CD4-positive, alpha-beta T cell (primary cell): Measurements from ENCODE around the gene YWHAG. TPM values are rescaled to one million over a fixed set of nuclear protein-coding genes. Genes with fewer than 3 reads are reported as not detected.

ENCODE experiments used
- ATAC-seq: fragments of 200-7000 bp; cut with Tn5 transposase; one replicate; pipeline ENCODE4 v1.10.0; 2022; ENCODE audit warnings: mild to moderate bottlenecking; ENCODE audit not compliant: poor library complexity
- CTCF ChIA-PET: fragments of 350-600 bp; sonication (Branson Sonifier 250); formaldehyde crosslinking; loops from one replicate; lab custom pipeline; 2021; ENCODE audit warnings: antibody characterized with exemption, inconsistent platforms; lab: Charles Lee
- POLR2A ChIA-PET: fragments of 350-600 bp; sonication (Branson Sonifier 250); formaldehyde crosslinking; loops from one replicate; lab custom pipeline; 2021; ENCODE audit warnings: antibody characterized with exemption, inconsistent platforms; lab: Charles Lee
- DNase-seq, 14 experiments: peaks; one replicate each; pipeline ENCODE4 v3.0.0-alpha.2; 2013 to 2020; ENCODE audit warnings: mixed read lengths in 2 of 14
- H3K27ac ChIP-seq, 2 donors: one replicate each; pipeline versions ENCODE4 v1.5.1 to v1.7.0; 2013; ENCODE audit warnings: low read length in 2 of 2, low read depth in 1 of 2, mild to moderate bottlenecking in 1 of 2
- H3K27me3 ChIP-seq, 2 experiments: 1 replicate in 1 of 2; 2 replicates in 1 of 2; pipeline versions ENCODE4 v1.6.1 to v1.7.0; 2013; ENCODE audit warnings: low read length in 2 of 2, control low read depth in 1 of 2, mild to moderate bottlenecking in 1 of 2, moderate library complexity in 1 of 2; ENCODE audit not compliant: insufficient read depth in 2 of 2, control insufficient read depth in 1 of 2
- H3K36me3 ChIP-seq: one replicate; pipeline ENCODE4 v1.6.1; 2013; ENCODE audit warnings: low read length, control low read depth; ENCODE audit not compliant: insufficient read depth
- H3K4me1 ChIP-seq: one replicate; pipeline ENCODE4 v1.6.1; 2013; ENCODE audit warnings: low read length, control low read depth; ENCODE audit not compliant: insufficient read depth
- H3K4me3 ChIP-seq: one replicate; pipeline ENCODE4 v1.5.1; 2013; ENCODE audit warnings: mild to moderate bottlenecking, low read length, moderate library complexity
- H3K9me3 ChIP-seq, 2 experiments: 1 replicate in 1 of 2; 2 replicates in 1 of 2; pipeline versions ENCODE4 v1.6.1 to v1.7.0; 2013; ENCODE audit warnings: low read length in 2 of 2, mild to moderate bottlenecking in 2 of 2, control low read depth in 1 of 2, moderate library complexity in 1 of 2; ENCODE audit not compliant: control insufficient read depth in 1 of 2, insufficient read depth in 1 of 2
- H3K27ac Mint-ChIP-seq: one replicate; pipeline ENCODE4 v1.8.0; 2020; ENCODE audit warnings: mixed read lengths
- H3K27me3 Mint-ChIP-seq: one replicate; pipeline ENCODE4 v1.8.0; 2021; ENCODE audit warnings: mixed read lengths
- H3K36me3 Mint-ChIP-seq: one replicate; pipeline ENCODE4 v1.8.0; 2021; ENCODE audit warnings: low read depth, mixed read lengths
- H3K4me1 Mint-ChIP-seq: one replicate; pipeline ENCODE4 v1.8.0; 2021; ENCODE audit warnings: low read depth, mixed read lengths
- H3K4me3 Mint-ChIP-seq: one replicate; pipeline ENCODE4 v1.8.0; 2020; ENCODE audit warnings: mild to moderate bottlenecking, mixed read lengths
- H3K9me3 Mint-ChIP-seq: one replicate; pipeline ENCODE4 v1.8.0; 2020; ENCODE audit warnings: mixed read lengths
- CTCF ChIP-seq: fragments of 200-600 bp; IDR thresholded peaks from one replicate; pipeline ENCODE4 v1.8.0; 2022; ENCODE audit warnings: antibody characterized with exemption, mild to moderate bottlenecking
- intact Hi-C, 2 experiments: fragments of 100-400 bp; cut with DNase I in 1 of 2; cut with micrococcal nuclease in 1 of 2; formaldehyde crosslinking; loops; one replicate each; pipeline versions ENCODE4 v1.15.1 to v1.9.0; 2023 to 2025; cut with DNase I, micrococcal nuclease
- total RNA-seq, 174 experiments: library from RNA in 2 of 174; stranded (reverse) in 2 of 174; gene quantifications; one replicate each; pipeline ENCODE4 v1.2.3 and lab custom pipeline; 2021 to 2026

YWHAG gene
- total RNA-seq, 2 experiments from 2014 or later = 23.4 to 24.3 TPM

- Histone ChIP-seq H3K36me3 (peaks cover 39% of the 10 kb centered on the region), H3K27ac (no peak overlapping the region), H3K27me3 (no peaks in the 10 kb centered on the region), H3K4me3 (no peak overlapping the region), H3K4me1 (peaks cover 28% of the 10 kb centered on the region), H3K9me3 (no peaks in the 10 kb centered on the region)
- ChIA-PET POLR2A (interaction anchor here (0.6 to 2.0 kb wide), 3 partner anchors 15 to 1348 kb away, joined by 3 to 9 read pairs (median 3); partner anchors contain the start of gene YWHAG), CTCF (interaction anchor here (0.7 to 0.9 kb wide), 2 partner anchors 15 to 16 kb away, joined by 3 read pairs; partner anchors contain the start of gene YWHAG)
- Mint-ChIP-seq H3K27me3 (no peaks in the 10 kb centered on the region), H3K4me1 (peaks cover 72% of the 10 kb centered on the region), H3K27ac (no peak overlapping the region), H3K4me3 (no peak overlapping the region), H3K36me3 (peaks cover 81% of the 10 kb centered on the region), H3K9me3 (no peaks in the 10 kb centered on the region)
- intact Hi-C loops = no loop called here
- no peak for DNase-seq
- ATAC-seq = no peak
- no peak for TF ChIP-seq CTCF
Observed at GRCh38 chr7:76343294-76343930, 15.4 kb downstream of the YWHAG start.

- no peak for ATAC-seq
- Mint-ChIP-seq H3K27me3 (no peaks in the 10 kb centered on the region), H3K4me3 (peak overlapping the region; percentile 7), H3K36me3 (peaks cover 79% of the 10 kb centered on the region), H3K4me1 (peaks cover 71% of the 10 kb centered on the region), H3K27ac (no peak overlapping the region), H3K9me3 (no peaks in the 10 kb centered on the region)
- no peak for TF ChIP-seq CTCF
- no peaks in the 10 kb centered on the region for H3K27me3 ChIP-seq
- CTCF ChIA-PET = no interaction called here
- H3K9me3 ChIP-seq = no peaks in the 10 kb centered on the region
- peaks cover 26% of the 10 kb centered on the region for H3K4me1 ChIP-seq
- intact Hi-C loops = no loop called here
- H3K36me3 ChIP-seq = peaks cover 42% of the 10 kb centered on the region
- no peak overlapping the region for H3K4me3 ChIP-seq
- POLR2A ChIA-PET = interaction anchor here (0.8 kb wide), 1 partner anchor 24 kb away, joined by 3 read pairs; no protein-coding TSS in a partner anchor
- H3K27ac ChIP-seq = no peak overlapping the region
- no peak for DNase-seq
Observed at GRCh38 chr7:76342222-76342621, 16.6 kb downstream of the YWHAG start.

GRCh38 chr7:76340617-76341131, 18.1 kb downstream of the YWHAG start:
- H3K4me1 ChIP-seq = peaks cover 20% of the 10 kb centered on the region
- H3K27ac Mint-ChIP-seq = no peak overlapping the region
- CTCF ChIA-PET = interaction anchor here (0.7 kb wide), 1 partner anchor 11 kb away, joined by 3 read pairs; no protein-coding TSS in a partner anchor

More at GRCh38 chr7:76340617-76341131, 18.1 kb downstream of the YWHAG start:
- no peak for ATAC-seq
- Mint-ChIP-seq H3K36me3 (peaks cover 73% of the 10 kb centered on the region), H3K27me3 (no peaks in the 10 kb centered on the region), H3K9me3 (no peaks in the 10 kb centered on the region), H3K4me3 (no peak overlapping the region), H3K4me1 (peaks cover 63% of the 10 kb centered on the region)
- H3K36me3 ChIP-seq = peaks cover 36% of the 10 kb centered on the region
- no peak overlapping the region for H3K4me3 ChIP-seq
- POLR2A ChIA-PET = no interaction called here
- no peak for DNase-seq
- H3K27me3 ChIP-seq = no peaks in the 10 kb centered on the region
- intact Hi-C loops = no loop called here
- no peak for TF ChIP-seq CTCF
- no peaks in the 10 kb centered on the region for H3K9me3 ChIP-seq
- no peak overlapping the region for H3K27ac ChIP-seq
